Heart right ventricle (tissue), 16 donors: Measurements from ENCODE around the gene KIAA0319L. TPM values are rescaled to one million over a fixed set of nuclear protein-coding genes. Genes with fewer than 3 reads are reported as not detected.

ENCODE experiments used
- ATAC-seq, 8 donors: fragments of 200-7000 bp; cut with Tn5 transposase; one replicate each; pipeline ENCODE4 v1.9.1; 2020; ENCODE audit warnings: mild to moderate bottlenecking in 8 of 8, moderate library complexity in 8 of 8, moderate number of reproducible peaks in 1 of 8
- DNase-seq, 2 donors: peaks; one replicate each; pipeline ENCODE4 v3.0.0-alpha.2; 2020
- H3K27ac ChIP-seq, 10 donors: fragments of 200-600 bp; sonication (generic) in 2 of 10; one replicate each; pipeline versions ENCODE4 v1.5.0 to v1.8.0; 2020 to 2022; ENCODE audit warnings: mild to moderate bottlenecking in 3 of 10
- H3K27me3 ChIP-seq, 7 donors: fragments of 200-600 bp; one replicate each; pipeline ENCODE4 v1.8.0; 2021 to 2022; ENCODE audit warnings: mild to moderate bottlenecking in 2 of 7
- H3K36me3 ChIP-seq, 9 donors: fragments of 200-600 bp; sonication (generic) in 1 of 9; one replicate each; pipeline versions ENCODE4 v1.5.0 to v1.8.0; 2020 to 2022; ENCODE audit warnings: mild to moderate bottlenecking in 2 of 9
- H3K4me1 ChIP-seq, 9 donors: fragments of 200-600 bp; sonication (generic) in 1 of 9; one replicate each; pipeline versions ENCODE4 v1.5.0 to v1.8.0; 2020 to 2022; ENCODE audit warnings: mild to moderate bottlenecking in 4 of 9
- H3K4me3 ChIP-seq, 10 donors: fragments of 200-600 bp; sonication (generic) in 2 of 10; one replicate each; pipeline versions ENCODE4 v1.5.0 to v1.8.0; 2020 to 2022; ENCODE audit warnings: mild to moderate bottlenecking in 7 of 10, moderate library complexity in 2 of 10
- H3K9me3 ChIP-seq, 11 donors: fragments of 200-600 bp in 10 of 11; sonication (generic) in 2 of 11; one replicate each; pipeline versions ENCODE4 v1.5.0 to v1.8.0; 2013 to 2022; ENCODE audit warnings: mild to moderate bottlenecking in 2 of 11, control low read depth in 1 of 11, moderate library complexity in 1 of 11
- CTCF ChIP-seq, 9 donors: fragments of 200-600 bp; sonication (generic) in 2 of 9; IDR thresholded peaks; one replicate each; pipeline versions ENCODE4 v1.5.0 to v1.8.0; 2021 to 2022; ENCODE audit warnings: antibody characterized with exemption in 9 of 9, mild to moderate bottlenecking in 5 of 9, moderate library complexity in 1 of 9
- WGBS, 2 donors: extraction: QIAGEN DNeasy Blood & Tissue Kit; methylation state at CpG; one replicate each; pipeline ENCODE4 v1.1.7; 2013; ENCODE audit warnings: inconsistent platforms in 1 of 2; 5-methylcytosine and 5-hydroxymethylcytosine counted together
- intact Hi-C, 10 donors: fragments of 100-400 bp; cut with DNase I; formaldehyde crosslinking; loops; one replicate each; pipeline versions ENCODE4 v1.11.1 to v1.14.2; 2022
- polyA plus RNA-seq, 2 donors: library from polyadenylated mRNA; stranded (reverse); fragments of 200-250 nt; gene quantifications; one replicate each; pipeline ENCODE4 v1.2.3, GENCODE V29; 2013
- total RNA-seq, 10 donors: library from RNA; stranded (reverse); fragmentation: NEBNext Ultra II Directional in 3 of 10; extraction: Animal tissue kit (Norgen Biotek cat#: 25700) in 3 of 10; gene quantifications; one replicate each; pipeline versions ENCODE4 v1.2.1 to v1.2.4, GENCODE V29; 2021 to 2023
- donor health status: Arrhythmogenic right ventricular cardiomyopathy.
- donor health status: ischemic (EF 13 %, LVEDD 7.1; RV severe dilation, severe dysfunction).
- donor health status: healthy with polysubstance abuse.
- donor health status: DM: no; HTN: yes; CAD: no.
- donor health status: DM: no; HTN: no; CAD: no.
- donor health status: ischemic (EF 25% LVEDD 6.9; RV normal size, moderate dysfunction).
- donor health status: ischemic (EF 25% LVEDD 5.7; RV mildly dilated, moderate dysfunction).
- donor health status: healthy.
- donor health status: DM: yes; HTN: yes; CAD: no.
- donor health status: Ischemic cardiomyopathy.
- donor health status: ischemic (EF 35%, LVEDD 5.7; RV mildly dilated, moderate dysfunction).
- donor health status: nonischemic (EF 11% LVEDD 7.7; RV severe dilation, severe dysfunction).
- donor health status: DM: yes; HTN: yes; CAD: no.
- donor health status: PGD.
- donor health status: ischemic (EF 29% LVEDD 5.4; RV normal size, mild dysfunction).
- donor health status: nonischemic (EF 23%, LVEDD 6.1; RV moderate dilation, normal function).

The KIAA0319L gene
- total and polyA plus RNA-seq, 12 donors = 26.0 to 84.3 (median 74.9) TPM

DNA sequence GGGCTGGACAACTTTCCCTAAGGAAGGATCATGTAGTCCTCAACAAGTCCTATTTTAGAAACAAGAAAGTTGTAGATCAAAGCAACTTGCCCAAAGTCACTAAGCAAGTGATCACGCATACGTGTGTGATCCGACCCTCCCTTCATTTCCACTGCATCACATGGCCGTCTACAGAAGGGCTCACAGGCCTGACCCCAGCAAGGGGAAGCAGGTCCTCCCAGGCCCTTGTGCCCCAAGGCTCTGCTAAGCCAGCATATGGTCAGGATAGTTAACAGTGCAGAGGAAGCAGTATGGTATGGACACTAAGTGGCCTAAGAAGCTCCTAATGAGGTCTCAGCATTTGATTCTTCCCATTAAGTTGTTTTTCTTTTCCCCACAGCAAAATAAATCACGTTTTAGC lies 40.7 kb upstream of the KIAA0319L start:
- H3K27ac ChIP-seq = no peak overlapping the region
- no peak overlapping the region for H3K4me3 ChIP-seq
- ATAC-seq (no peak), DNase-seq (no peak)
- H3K36me3 ChIP-seq = peaks cover 0 to 52% (median 21%) of the 10 kb centered on the region in 9 donors
- H3K9me3 ChIP-seq = no peaks in the 10 kb centered on the region
- H3K4me1 ChIP-seq = no peaks in the 10 kb centered on the region
- no peak for TF ChIP-seq CTCF (IDR thresholded peaks at IDR 0.05)
- H3K27me3 ChIP-seq = no peaks in the 10 kb centered on the region
- intact Hi-C loops = no loop called here
- WGBS, 2 donors = 90 to 91% methylated on average over 5 of the region's 5 CpGs

DNA sequence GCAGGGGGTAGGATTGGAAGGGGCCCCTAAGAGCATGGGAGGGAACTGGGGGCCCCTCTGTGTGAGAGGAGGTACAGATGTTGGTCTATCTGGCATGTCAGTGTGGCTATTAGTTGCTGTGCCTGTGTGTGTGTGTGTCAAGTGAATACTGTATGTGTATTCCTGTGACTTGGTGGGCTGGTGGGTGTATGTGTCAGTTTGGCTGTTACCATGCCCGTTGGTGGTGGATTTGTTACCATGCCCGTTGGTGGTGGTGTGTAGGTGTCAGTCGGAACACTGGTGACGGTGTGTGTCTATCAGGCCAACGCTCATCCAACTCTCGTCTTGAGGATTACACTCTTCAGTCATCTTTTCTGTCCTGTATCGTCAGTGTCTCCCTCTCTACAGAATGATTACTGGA lies 38.5 kb upstream of the KIAA0319L start:
- no peaks in the 10 kb centered on the region for H3K9me3 ChIP-seq
- H3K4me1 ChIP-seq = no peaks in the 10 kb centered on the region
- H3K4me3 ChIP-seq = no peak overlapping the region
- H3K36me3 ChIP-seq = peaks cover 0 to 37% (median 4%) of the 10 kb centered on the region in 9 donors
- WGBS, 2 donors = 95% methylated on average over 7 of the region's 7 CpGs
- ATAC-seq (peak in 1 of 8 donors; percentile 9), DNase-seq (no peak)
- no peak overlapping the region for H3K27ac ChIP-seq
- H3K27me3 ChIP-seq = no peaks in the 10 kb centered on the region
- no peak for TF ChIP-seq CTCF (IDR thresholded peaks at IDR 0.05)
- intact Hi-C loops = no loop called here

- DNase-seq (no peak), ATAC-seq (no peak)
- Histone ChIP-seq H3K9me3 (no peaks in the 10 kb centered on the region), H3K27me3 (no peaks in the 10 kb centered on the region), H3K4me3 (no peak overlapping the region), H3K4me1 (no peaks in the 10 kb centered on the region), H3K27ac (no peak overlapping the region), H3K36me3 (peaks cover 0 to 27% (median 0%) of the 10 kb centered on the region in 9 donors)
- no peak for TF ChIP-seq CTCF (IDR thresholded peaks at IDR 0.05)
- intact Hi-C loops = no loop called here
- 95 to 96% methylated on average over 9 of the region's 9 CpGs for WGBS, 2 donors
Measured at GRCh38 chr1:35594005-35594760, 37.0 kb upstream of the KIAA0319L start.

GRCh38 chr1:35592991-35593769 lies 36.0 kb upstream of the KIAA0319L start:
- no peaks in the 10 kb centered on the region for H3K9me3 ChIP-seq
- no peak for TF ChIP-seq CTCF (IDR thresholded peaks at IDR 0.05)
- no peak for DNase-seq
- intact Hi-C loops = no loop called here
- H3K27ac ChIP-seq = no peak overlapping the region
- no peaks in the 10 kb centered on the region for H3K27me3 ChIP-seq
- H3K4me3 ChIP-seq = no peak overlapping the region
- peaks cover 0 to 19% (median 0%) of the 10 kb centered on the region in 9 donors for H3K36me3 ChIP-seq
- no peak for ATAC-seq
- H3K4me1 ChIP-seq = no peaks in the 10 kb centered on the region
- 75 to 80% methylated on average over 8 of the region's 8 CpGs for WGBS, 2 donors
